SU-DHL-6 (cell line): ENCODE data around the gene SPTLC2.

Experiments
- EZH2phosphoT487 ChIP-seq: fragments of 200-600 bp; sonication (generic), shearing (Covaris generic); conservative IDR thresholded peaks from 2 replicates; pipeline ENCODE4 v1.6.1; 2018; ENCODE audit warnings: mild to moderate bottlenecking, antibody characterized with exemption, low read length, moderate library complexity, mixed read lengths
- TF ChIP-seq, protein P1 (sequence below): fragments of 200-600 bp; sonication (generic); IDR thresholded peaks from one replicate; pipeline ENCODE4 v1.5.1; 2017; ENCODE audit warnings: antibody characterized with exemption, mild to moderate bottlenecking, low read length, moderate library complexity; ENCODE audit not compliant: insufficient read depth, poor library complexity, severe bottlenecking

DNA sequence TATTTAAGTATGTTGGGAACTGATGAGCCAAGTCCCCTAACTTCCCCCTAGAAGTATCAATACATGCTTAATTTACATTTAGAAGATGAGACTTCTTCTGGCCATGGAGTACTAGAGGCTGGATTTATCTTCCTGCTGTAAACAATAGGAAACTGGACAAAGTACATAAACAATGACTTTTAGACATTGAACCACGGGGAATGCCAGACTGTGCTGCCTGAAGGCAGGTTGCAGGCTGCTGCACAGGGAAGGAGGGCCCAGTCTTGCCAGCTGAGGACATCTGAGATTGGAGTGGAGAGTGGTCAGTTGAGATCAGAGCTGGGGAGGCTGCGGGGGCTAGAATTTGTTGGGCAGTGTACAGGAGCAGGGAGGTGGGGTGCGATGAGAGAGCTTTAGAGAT, 93.3 kb downstream of the SPTLC2 start:
- no peak for TF ChIP-seq EZH2phosphoT487
- TF ChIP-seq, protein P1, sequence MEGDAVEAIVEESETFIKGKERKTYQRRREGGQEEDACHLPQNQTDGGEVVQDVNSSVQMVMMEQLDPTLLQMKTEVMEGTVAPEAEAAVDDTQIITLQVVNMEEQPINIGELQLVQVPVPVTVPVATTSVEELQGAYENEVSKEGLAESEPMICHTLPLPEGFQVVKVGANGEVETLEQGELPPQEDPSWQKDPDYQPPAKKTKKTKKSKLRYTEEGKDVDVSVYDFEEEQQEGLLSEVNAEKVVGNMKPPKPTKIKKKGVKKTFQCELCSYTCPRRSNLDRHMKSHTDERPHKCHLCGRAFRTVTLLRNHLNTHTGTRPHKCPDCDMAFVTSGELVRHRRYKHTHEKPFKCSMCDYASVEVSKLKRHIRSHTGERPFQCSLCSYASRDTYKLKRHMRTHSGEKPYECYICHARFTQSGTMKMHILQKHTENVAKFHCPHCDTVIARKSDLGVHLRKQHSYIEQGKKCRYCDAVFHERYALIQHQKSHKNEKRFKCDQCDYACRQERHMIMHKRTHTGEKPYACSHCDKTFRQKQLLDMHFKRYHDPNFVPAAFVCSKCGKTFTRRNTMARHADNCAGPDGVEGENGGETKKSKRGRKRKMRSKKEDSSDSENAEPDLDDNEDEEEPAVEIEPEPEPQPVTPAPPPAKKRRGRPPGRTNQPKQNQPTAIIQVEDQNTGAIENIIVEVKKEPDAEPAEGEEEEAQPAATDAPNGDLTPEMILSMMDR, result no peak
